Stimulated activated CD4-positive, alpha-beta T cell treated with anti-CD3 and anti-CD28 coated beads, Interleukin-4, amount 100 ng/mL, for 48 hours (primary cell): Measurements from ENCODE around the gene ABCC5.
A peak's percentile ranks its signal among the peaks of the same experiment; 100 is the strongest.

Experiments used
- DNase-seq, 2 donors: peaks; one replicate each; pipeline ENCODE4 v3.0.0-alpha.2; 2020; ENCODE audit warnings: low read depth in 2 of 2

Gene ABCC5

DNA sequence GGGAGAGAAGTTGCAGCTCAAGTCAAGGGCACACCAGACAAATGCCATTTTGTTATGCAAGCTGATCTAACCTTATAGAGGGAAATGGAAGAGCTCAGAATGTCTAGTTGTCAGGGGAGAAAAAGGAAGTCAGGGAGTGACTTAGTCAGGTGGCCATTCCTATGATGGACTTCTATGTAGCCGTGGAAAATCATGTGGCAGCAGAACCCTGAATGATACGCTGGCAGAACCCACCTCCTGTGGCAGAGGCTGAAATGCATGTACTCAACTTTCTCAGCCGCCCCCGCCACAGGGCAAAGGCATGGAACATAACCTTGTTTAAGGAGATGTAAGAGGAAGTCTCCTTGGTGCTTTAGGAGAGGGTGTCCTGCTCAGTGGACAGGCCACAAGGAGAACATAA is 95.3 kb downstream of the ABCC5 start:
- DNase-seq, result no peak

- DNase-seq, result no peak
Observed at GRCh38 chr3:183921096-183921495, 96.6 kb downstream of the ABCC5 start.

- no peak for DNase-seq
Observed at GRCh38 chr3:183920416-183920815, 97.3 kb downstream of the ABCC5 start.

- no peak for DNase-seq
Observed at GRCh38 chr3:183918178-183918577, 99.5 kb downstream of the ABCC5 start.

- DNase-seq, result no peak
Observed at GRCh38 chr3:183917776-183918175, 99.9 kb downstream of the ABCC5 start.

DNA sequence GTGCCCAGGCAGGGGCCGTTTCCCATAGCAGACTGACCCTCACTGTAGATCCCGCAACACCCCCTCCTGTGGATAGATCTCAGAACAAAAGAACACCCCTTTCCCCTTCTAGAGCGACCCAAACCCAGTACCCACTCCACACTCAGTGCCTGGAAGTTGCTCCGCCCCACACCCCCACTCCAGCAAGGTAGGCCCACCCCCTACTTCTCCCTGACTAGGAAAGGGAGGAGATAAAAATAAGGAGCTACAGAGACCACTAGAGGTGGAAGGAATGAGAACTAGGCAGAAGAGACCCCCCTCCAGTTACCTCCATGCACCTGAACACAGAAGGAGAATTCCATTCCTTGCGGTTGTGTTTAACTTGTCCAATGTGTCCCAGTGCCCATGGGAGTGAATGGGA is 102.8 kb downstream of the ABCC5 start:
- no peak for DNase-seq

DNA sequence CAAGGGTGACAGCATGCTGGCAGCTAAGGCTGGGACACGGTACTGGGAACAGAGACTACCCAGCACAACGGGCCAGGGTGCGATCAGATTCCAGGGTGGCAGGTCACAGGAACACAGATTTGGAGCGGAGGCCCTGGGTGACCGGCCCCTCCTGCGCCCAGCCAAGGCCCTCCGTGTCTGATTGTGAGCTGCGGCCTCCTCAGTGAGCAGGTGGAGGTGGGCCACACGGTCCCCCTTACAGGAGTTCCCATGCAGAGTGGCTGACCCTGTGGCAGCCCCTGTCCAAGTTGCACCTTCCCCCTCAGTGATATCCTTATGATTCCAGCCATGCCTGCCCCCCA is 104.1 kb downstream of the ABCC5 start:
- no peak for DNase-seq

GRCh38 chr3:183912895-183913579 is 104.6 kb downstream of the ABCC5 start:
- DNase-seq, result no peak

DNA sequence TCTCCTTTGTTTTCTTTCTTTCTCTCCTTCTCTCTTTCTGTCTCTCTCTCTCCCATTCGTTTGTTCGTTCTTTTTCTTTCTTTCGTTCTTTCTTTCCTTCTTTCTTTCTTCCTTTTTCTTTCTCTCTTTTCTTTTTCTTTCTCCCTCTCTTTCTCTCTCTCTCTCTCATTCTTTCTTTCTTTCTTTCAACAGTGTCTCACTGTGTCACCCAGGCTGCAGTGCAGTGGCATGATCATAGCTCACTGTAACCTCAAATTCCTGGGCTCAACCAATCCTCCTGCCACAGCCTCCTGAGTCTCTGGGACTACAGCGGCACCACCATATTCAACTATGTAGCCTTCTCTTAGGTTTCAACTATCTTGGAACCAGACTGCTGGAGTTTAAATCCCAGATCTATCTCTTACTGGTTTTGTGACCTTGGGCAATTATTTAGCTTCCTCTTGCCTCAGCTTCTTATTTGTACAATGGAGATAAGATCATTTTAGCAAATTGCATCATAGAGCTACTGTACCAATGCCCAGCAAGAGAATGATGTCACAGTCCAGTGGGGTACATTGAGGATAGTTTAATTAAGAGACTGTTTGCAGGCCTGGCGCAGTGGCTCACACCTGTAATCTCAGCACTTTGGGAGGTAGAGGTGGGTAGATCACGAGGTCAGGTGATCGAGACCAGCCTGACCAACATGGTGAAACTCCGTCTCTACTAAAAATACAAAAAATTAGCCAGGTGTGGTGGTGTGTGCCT is 105.7 kb downstream of the ABCC5 start:
- DNase-seq, result no peak

GRCh38 chr3:183911087-183911486 is 106.6 kb downstream of the ABCC5 start:
- DNase-seq, result no peak

DNA sequence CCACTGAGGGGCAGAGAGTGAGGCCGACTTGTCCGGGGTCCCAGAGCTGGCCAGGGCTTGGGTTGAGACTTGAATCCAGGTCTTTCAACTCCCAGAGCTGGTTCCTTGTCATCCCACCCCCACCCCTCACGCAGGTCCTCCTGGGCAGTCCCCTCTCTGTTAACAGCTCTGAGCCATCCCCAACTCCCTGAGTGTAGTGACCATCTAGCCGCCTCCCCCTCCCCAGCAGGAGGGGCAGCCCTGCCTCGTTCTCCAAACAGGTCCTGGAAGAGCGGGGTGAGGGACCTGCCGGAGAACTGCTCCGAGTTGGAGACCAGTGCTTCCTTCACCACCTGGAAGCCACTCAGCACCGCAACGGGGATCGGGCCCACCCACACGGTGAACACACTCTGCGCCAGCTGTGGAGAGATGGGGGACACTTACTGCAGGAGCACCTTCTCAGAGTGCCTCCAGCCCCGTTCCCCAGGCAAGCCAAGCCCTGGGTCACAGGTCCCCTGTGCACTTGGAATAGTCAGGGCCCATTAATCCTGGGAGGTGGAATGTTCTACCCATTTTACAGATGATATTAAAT is 108.6 kb downstream of the ABCC5 start:
- no peak for DNase-seq

DNA sequence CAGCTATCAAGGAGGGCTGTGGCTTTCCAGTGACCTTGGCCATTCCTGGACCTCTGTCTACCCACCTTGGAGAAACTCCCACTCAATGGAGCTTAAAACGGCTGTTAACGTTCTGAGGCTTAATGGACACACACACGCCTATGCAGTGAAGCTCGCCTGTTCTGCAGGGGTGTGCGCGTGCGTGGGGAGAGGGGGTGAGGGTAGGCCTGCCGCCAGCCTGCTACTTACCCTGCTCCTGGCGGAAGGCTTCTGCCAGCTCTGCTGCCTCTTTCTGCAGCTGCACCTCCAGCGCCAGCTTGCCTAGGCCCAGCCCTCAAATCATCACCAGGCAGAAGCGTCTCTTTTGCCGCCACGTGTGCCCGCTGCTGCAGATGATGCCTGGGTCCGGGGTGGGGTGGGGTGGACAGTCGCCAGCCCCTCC is 109.8 kb downstream of the ABCC5 start:
- DNase-seq, result no peak

- DNase-seq, result no peak
Observed at GRCh38 chr3:183907176-183907575, 110.5 kb downstream of the ABCC5 start.

DNA sequence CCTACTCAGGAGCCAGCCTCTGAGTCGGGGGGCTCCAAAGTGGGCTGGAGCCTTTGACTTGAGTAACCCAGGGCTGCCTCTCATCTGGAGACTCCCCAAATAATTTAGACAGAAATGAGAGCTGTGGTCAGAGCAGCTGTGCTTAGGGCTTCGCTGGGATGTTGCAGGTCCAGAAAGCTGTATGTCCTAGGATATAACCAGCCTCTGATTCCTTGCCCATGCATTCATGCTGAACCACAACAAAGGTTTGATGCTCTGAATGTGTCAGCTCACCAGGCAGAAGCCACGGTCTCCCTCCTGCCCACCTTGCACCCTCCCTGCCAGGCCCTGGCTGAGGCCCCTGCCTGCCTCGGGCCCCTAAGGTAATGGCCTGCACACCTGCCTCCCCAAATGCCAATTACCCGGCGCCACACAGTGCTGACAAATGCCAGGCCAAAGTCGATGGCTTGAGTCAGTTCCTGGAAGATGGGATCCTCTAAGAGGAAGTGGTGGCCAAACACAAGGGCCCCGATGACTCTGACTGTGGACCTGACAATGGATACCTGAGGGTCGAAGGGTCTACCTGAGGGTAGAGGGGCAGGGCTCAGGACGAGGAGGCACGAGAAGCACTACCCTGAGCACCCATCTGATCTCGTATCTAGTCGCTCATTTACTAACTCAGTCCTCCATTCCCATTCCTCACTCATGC is 111.3 kb downstream of the ABCC5 start:
- DNase-seq, result no peak

- DNase-seq, result no peak
Observed at GRCh38 chr3:183904833-183905780, 112.6 kb downstream of the ABCC5 start.

- DNase-seq, result no peak
Observed at GRCh38 chr3:183898028-183898431, 119.7 kb downstream of the ABCC5 start.

DNA sequence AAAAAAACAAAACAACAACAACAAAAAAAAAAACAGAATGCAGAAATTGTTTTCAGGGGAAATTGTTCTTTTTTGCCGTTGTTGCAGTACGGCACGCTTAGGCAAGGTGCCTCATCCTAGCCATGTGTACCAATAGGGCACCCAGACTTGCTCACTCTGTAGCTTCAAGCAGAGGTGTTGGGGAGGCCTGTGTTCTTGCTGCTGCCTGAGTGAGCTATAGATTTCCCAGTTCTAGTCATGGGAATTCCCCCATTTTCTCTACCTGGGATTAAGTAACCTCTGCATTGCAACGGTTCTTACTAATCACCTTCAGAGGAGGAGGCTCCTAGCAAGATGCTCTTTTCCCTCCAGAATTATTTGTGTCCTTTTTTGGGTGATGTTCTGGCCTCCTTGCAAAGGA is 120.1 kb downstream of the ABCC5 start:
- DNase-seq, result no peak

DNA sequence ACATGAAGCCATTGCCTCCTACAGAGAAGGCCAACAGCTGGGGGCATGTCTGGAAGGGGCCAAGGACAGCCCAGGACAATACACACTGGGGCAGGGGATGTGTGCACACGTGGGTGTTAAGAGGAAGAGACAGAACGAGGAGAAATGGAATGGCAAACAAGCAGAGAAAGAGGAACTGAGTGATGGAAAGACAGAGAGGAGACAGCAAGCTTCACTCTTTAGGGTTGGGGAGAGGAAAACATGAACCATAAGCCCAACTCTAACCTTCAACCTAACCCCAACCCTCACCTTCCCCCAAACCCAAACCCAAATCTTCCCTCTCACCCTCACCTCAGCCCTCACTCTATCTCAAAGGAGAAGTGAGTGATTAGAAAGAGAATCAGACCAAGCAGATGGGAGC is 121.1 kb downstream of the ABCC5 start:
- no peak for DNase-seq

GRCh38 chr3:183896184-183896583 is 121.5 kb downstream of the ABCC5 start:
- no peak for DNase-seq

- no peak for DNase-seq
Observed at GRCh38 chr3:183895774-183896173, 121.9 kb downstream of the ABCC5 start.

DNA sequence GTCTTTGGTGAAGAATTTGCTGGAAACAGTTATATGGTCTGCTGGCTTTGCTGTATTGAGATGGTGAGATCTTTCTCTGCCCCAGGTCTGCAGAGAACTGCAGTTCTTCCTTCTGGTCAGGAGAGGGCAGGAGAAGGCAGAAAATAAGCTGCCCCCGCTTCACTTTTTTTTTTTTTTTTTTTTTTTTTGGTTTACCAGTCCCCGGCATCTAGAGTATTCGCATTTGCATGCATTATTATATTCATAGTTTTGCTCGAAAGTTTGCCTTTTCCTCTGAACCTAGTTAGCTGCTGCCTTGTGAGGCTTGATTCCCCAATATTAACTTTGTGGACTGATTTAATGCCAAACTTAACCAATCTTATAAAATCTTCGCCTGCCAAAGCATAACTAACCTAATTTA is 122.4 kb downstream of the ABCC5 start:
- DNase-seq, result peak in 1 of 2 donors; percentile 11
